ENCODE data around the gene TBC1D8.

Gene TBC1D8

GRCh38 chr2:101004620-101005325 lies 146.4 kb downstream of the TBC1D8 start:
- DNase-seq, result no peak

- DNase-seq, result no peak
Observed at GRCh38 chr2:101003278-101003775, 147.9 kb downstream of the TBC1D8 start.

- peak in 1 of 56 donors; percentile 71 for DNase-seq
Observed at GRCh38 chr2:101002562-101003277, 148.5 kb downstream of the TBC1D8 start.

GRCh38 chr2:101001691-101002561 lies 149.3 kb downstream of the TBC1D8 start, which contains the start of gene RPL31:
RPL31 (plus strand) TSS chr2:101002289; CDS start chr2:101002702, 413 bp downstream.
- peak; percentile 67 to 98 (median 93) for DNase-seq

- no peak for DNase-seq
Observed at GRCh38 chr2:100999995-101000394, 151.2 kb downstream of the TBC1D8 start.

GRCh38 chr2:100998235-100998573 lies 153.0 kb downstream of the TBC1D8 start:
- DNase-seq, result no peak

GRCh38 chr2:100997509-100998234 lies 153.5 kb downstream of the TBC1D8 start:
- no peak for DNase-seq

- DNase-seq, result no peak
Observed at GRCh38 chr2:100995309-100996075, 155.7 kb downstream of the TBC1D8 start.

- DNase-seq, result no peak
Observed at GRCh38 chr2:100993294-100993693, 157.9 kb downstream of the TBC1D8 start.

- DNase-seq, result no peak
Observed at GRCh38 chr2:100992262-100992661, 158.9 kb downstream of the TBC1D8 start.

GRCh38 chr2:100991404-100991773 lies 159.8 kb downstream of the TBC1D8 start:
- no peak for DNase-seq

- DNase-seq, result no peak
Observed at GRCh38 chr2:100990650-100991403, 160.4 kb downstream of the TBC1D8 start.

- DNase-seq, result no peak
Observed at GRCh38 chr2:100990166-100990565, 161.0 kb downstream of the TBC1D8 start.

GRCh38 chr2:100989666-100990065 lies 161.5 kb downstream of the TBC1D8 start:
- no peak for DNase-seq

GRCh38 chr2:100988630-100989417 lies 162.4 kb downstream of the TBC1D8 start:
- no peak for DNase-seq

GRCh38 chr2:100987974-100988373 lies 163.2 kb downstream of the TBC1D8 start:
- DNase-seq, result no peak

GRCh38 chr2:100987536-100987935 lies 163.6 kb downstream of the TBC1D8 start:
- DNase-seq, result no peak

GRCh38 chr2:100986157-100986556 lies 165.0 kb downstream of the TBC1D8 start:
- no peak for DNase-seq

GRCh38 chr2:100984892-100985307 lies 166.3 kb downstream of the TBC1D8 start:
- peak in 51 of 56 donors; percentile 7 to 82 (median 40) for DNase-seq
